Suppressor macrophage treated with lipopolysaccharide for 4 hours (primary cell): ENCODE measurements around the gene MMEL1.

Source experiments
- DNase-seq: peaks from one replicate; pipeline ENCODE4 v3.0.0-alpha.2; 2020

Gene MMEL1

DNA sequence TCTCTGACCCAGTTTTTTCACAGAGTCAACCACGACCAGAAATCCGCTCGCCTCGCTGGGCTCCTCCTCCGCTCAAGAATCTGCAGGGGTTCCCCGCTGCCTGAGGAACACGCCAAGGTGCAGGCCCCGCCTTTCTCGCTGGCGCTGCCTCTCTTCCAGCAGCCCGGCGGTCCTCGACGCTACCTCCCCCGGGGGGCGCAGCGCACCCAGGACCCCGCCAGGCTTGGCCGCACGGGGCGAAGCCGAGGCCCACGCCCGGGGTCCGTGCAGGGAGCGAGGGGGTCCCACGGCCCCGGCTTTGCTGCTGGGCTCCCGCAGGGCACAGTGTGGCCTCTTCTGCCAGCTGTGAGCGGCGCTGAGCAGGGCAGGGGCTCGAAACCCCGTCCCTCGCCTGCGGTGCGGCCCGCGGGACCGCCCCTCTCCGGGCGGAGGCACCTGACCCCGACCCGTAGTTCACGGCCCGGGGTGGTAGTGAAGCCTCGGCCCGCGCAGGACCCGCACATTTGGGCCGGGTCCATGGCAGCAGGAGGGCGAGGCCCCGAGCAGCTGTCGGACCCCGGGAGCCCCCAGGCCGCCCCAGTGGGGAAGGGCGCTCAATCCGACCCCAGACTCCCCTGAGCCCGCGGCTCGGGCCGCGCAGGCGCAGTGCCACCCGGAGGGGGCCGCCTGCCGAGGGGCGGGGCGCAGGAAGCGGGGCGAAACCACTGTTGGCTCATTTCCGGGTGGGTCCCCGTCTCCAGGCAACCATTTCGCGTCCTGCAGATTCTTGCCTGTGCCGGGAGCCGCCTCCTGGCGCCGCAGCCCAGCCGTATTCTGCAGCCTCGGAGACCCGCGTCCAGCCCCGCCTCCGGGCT, 10.0 kb upstream of the MMEL1 start:
- peak; percentile 94 for DNase-seq

DNA sequence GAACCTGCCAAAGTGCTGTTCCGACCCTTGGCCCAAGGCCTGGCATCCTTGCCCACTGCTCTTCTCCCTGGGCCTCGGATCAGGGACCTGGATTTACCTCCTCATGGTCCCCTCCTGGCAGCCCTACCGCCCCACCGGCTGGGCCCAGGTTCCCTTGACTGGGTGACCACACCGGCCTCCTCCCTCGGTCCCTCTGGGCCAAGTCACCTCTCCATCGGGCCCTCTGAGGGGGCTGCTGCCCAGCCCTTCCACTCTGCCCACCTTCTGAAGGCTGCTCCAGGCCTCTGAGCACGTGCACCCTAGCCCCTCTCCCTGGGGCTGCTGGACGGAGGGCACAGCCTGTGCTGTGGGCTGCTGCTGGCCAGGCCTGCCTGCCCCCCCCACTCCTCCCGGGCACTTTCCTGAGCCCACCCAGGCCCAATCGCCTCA, 9.3 kb upstream of the MMEL1 start:
- DNase-seq, result no peak

DNA sequence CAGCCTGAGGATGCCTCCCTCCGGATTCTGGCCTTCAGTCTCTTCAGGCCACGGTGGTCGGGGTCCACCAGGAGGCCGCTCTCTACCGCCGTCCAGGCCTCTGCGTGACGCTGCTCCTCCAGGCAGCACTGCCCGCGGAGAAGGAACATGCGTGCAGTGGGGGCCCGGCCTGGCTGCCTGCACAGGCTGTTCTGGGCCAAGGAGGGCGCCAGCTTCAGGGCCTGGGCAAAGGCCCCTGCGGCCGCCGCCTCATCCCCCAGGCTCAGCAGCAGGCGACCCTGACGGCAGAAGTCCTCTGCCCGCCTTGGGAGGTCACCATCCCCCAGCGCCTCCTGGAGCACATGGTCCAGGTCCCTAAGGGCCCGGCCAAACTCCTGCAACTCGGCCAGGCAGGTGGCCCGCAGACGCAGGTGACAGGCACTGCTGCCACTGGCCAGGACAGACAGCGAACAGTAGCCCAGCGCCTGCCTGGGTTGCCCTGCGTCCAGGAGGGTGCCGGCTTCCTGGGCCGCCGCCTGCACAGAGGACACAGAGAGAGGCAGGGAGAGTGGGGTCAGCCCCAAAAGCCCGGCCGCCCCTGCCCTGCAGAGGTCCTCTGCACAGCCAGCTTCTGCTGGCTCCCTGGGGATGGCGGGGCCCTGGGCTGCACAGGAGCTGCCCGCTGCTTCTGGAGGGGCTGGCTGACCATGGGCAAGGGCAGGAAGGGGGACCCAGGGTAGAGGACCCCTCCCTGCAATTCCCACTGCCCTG, 8.7 kb upstream of the MMEL1 start:
- no peak for DNase-seq

DNA sequence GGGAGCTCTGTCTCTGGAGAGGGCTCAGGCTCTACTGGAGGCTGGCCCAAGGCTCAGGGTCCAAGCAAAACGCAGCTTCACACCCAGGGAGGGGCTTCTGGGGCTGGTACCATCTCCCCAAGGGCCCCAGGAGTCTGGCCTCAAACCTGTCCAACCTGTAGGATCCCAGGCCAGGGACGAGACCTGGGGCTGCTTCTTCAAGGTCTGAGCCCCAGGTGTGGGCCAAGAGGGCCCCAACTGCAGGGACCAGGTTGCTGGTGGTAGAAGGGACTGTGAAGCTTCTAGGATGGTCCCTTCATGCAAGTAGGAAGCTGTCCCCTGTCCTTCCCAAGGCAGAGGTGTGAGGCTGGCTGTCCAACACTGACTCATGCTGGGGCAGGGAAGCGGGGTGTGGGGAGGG, 7.8 kb upstream of the MMEL1 start:
- DNase-seq, result no peak

DNA sequence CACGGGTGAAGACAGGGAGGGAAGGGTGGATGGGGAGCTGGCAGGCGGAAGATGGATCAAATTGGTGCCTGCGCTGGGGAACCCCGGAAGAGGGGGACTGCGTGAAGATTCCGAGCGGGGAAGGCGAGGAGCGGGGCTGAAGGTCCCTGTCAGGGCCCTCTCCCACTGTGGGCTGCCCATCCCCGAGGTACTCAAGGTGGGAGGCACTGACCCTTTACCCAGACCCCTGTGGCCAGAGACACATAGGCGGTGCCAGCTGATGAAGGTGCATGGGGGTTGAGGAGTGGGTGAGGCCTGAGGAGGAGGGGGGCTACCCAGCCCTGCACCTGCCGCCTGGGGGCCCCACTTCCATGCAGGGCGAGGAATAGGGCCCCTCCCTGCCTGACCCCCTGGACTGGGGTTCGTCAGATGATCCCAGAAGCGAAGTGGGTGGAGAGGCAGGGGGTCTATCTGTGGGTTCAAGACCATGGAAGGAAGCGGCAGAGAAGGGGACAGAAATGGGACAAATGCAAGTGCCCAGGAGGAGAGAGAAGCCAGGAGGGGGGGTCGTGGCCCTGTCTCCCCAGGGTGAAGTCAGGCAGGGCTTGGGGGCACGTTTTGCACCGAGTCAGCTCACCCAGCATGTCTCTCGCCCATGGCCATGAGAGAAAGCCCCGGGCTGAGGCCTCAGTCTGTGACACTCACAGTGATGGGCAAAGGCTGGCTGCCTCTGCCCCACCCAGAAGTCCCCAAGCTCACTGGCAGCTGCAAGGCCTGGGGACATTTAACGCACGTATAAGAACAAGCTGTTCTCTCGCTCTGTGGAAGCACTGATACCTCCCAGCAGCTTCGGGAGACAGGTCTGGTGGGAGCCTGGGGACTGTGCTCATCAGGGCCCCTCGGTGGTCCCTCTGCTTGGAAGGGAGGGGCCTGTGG, 7.0 kb upstream of the MMEL1 start:
- DNase-seq, result no peak

DNA sequence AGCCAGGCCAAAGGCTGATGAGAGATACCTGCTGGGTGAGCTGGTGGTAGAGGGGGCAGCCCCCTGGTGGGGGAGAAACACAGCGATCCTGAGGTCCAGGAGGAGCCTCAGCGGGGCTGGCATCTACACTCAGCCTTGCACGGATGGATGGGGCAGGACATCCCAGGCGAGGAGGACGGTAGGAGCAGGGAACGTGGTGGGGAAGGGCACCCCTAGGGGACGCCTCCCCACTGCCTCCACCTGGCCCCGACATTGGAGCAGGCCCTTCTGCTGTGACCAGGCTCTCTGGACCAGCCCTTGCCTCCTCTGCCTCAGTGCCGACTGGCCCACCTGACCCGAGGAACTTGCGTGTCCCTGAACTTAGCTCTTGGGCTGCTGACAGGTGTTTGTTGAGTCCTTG, 6.4 kb upstream of the MMEL1 start:
- DNase-seq, result no peak

DNA sequence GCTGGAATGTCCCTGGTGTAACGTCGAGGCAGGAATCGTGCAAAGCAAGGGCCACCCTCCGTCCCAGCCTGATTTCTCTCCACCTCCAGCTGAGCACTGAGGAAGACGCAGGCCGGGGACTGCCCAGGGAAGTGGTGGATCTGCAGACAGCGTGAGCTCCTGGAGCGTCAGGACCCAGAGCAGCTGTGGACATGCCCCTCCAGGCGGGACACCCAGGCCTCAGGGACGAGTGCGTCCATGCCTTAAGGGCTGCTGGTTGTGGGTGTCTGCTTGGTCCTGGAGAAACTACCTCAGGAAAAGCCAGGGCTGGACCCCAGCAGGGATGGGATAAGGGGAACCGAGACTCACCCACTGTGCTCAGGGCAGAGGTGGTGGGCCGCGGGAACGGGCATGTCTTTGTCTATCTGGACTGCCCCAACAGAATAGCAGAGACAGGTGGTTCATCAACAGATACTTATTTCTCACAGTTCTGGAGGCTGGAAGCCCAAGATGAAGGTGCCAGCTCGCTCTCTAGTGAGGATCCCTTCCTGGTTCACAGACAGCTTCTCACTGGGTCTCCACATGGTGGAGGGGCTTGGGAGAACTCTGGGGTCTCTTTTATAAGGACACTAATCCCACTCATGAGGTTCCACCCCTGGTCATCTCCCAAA, 5.8 kb upstream of the MMEL1 start:
- no peak for DNase-seq

DNA sequence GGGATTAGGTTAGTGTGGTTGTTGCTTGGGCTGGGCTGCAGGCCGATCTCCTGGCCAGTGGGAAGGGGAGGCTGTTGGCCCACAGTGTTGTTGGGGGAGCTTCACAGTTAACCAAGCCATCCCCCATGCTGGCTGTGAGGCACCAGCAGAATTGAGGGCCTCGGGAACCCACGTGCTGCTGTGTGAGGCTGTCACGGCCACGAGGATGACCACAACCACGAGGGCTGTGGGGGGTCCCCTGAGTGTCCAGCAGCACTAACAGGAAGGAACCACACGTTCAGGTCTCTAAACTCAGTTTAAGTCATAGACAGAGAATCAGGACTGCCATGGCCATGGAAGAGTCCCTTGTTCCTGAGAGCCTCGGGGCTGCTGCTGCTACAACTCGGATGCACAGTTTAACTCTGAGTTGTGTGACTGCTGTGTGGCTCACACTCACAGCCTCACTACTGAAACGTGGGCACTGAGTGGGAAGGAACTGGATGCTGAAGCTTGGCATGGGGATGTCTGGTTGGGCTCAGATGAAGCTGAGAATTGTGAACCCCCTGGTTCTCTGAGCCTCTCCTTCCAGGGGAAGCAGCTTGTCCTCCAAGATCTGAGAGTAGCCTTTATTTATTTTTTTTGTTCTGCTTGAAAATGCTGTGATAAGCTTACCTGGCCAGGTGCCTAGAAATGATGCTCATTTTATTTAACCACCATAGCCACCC, 4.8 kb upstream of the MMEL1 start:
- DNase-seq, result no peak

DNA sequence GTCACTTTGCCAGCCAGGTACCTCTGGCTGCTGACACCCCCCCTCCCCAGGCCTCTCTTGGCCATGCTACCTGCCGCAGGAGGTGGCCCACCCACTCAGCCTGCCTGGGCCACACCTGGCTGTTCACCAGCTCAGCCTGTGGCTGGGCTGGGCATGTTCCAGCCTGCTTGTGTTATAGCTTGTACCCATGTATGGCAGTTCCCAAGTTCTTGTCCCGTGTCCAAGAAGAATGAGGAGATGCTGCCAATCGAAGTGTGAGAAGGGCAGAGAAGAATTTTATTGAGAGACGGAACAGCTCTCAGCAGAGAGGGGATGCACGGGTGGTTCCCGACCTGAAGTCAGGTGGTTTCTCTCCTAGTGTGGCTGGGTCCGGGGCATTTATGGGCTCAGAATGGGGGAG, 3.9 kb upstream of the MMEL1 start:
- DNase-seq, result no peak

DNA sequence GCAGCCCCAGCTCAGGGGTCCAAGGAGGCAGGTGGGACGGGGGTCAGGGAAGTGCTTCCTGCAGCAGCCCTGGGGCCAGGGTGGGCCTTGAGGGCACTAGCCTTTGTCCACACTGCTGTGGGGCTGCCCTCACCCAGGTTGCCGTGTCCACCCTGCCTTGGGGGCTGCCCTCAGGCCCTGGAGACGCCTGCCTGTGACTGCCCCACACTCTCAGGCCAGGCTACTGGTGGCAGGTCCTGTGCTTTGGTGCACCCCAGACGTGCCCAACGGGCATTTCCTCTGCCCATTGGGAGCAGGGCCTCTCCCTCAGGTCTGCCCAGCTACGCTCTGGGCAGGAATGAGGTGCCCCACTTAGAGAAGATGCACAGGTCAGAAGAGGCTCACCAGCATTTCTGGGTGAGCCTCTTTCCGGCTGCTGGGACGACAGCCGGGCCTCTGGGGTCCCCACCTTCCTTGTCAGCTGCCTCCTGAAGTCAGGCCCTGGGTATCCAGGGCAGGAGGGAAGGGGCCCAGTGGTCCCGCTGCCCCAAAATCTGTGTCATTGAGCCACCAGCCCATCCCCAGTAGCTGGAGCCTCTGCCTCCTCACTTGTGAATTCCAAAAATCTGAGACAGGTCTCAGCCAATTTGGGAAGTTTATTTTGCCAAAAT, 2.7 kb upstream of the MMEL1 start:
- no peak for DNase-seq

DNA sequence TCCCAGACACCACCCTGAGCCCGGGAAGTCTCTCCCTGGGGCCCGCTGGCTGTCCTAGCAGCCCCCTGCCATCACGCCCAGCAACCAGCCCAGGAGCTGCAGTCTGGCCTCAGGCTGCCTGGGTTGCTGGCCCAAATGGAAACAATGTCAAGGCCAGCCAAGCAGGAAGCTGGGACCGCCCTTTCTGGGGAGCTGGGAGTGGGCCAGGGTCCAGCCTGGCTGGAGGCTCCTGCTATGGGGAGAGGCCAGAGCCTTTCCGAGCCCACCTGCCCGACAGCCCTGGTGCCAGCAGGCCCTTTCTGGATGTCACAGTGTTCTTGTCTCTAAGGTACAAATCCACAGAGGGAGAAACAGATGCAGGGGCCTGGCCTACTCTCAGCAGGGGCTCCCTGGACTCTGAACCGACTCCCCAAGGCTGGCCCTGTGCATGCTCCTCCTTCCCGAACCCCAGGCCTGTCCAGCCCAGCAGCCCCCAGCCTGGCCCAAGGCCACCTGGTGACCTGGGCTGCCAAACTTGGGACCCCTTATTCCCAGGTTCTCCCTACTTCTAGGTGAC, 1.2 kb upstream of the MMEL1 start:
- DNase-seq, result no peak

DNA sequence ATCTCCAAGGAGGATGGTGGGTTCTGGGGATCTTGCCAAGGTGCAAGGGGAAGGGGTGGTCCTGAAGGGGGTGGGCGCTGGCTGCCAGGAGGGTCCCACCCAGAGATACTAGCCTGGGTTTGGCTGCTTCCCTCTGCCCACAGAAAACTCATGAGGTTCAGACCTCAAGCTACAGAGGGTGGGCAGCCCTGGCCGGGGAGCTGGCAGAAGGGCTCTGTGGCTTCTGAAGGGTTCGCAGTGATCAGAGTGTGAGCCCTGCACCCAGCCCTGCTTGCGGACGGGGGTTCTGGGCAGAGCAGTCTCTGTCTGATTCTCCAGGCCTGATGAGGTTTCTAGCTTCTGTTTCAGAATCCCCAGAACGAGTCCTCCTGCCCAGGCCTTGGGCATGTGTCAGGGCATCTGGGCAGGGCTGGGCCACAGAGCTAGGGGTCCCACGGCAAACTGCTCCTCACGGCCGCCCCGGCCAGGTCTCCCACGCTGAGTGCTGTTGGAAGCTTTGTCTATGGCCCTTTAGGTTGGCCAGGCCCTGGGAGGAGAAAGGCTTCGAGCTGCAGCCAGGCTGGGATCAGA, 635 bp upstream of the MMEL1 start:
- no peak for DNase-seq

DNA sequence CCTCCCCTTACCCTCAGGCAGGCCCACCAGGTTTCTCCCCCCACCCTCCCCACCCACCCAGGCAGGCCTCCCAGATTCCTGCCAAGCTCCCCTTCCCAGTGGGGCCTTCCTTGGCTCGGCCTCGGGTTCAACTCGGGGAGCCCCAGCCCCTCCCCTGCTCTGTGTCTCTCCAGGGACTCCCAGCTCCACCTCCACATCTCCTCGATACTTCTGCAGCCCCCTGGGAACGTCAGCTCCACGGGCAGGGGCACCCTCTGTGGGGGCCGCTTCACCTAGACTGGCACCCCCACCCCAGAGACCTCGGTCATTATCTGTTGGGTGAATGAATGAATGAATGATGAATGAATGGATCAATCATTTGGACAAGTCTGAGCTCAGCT, 775 bp downstream of the MMEL1 start:
- no peak for DNase-seq

DNA sequence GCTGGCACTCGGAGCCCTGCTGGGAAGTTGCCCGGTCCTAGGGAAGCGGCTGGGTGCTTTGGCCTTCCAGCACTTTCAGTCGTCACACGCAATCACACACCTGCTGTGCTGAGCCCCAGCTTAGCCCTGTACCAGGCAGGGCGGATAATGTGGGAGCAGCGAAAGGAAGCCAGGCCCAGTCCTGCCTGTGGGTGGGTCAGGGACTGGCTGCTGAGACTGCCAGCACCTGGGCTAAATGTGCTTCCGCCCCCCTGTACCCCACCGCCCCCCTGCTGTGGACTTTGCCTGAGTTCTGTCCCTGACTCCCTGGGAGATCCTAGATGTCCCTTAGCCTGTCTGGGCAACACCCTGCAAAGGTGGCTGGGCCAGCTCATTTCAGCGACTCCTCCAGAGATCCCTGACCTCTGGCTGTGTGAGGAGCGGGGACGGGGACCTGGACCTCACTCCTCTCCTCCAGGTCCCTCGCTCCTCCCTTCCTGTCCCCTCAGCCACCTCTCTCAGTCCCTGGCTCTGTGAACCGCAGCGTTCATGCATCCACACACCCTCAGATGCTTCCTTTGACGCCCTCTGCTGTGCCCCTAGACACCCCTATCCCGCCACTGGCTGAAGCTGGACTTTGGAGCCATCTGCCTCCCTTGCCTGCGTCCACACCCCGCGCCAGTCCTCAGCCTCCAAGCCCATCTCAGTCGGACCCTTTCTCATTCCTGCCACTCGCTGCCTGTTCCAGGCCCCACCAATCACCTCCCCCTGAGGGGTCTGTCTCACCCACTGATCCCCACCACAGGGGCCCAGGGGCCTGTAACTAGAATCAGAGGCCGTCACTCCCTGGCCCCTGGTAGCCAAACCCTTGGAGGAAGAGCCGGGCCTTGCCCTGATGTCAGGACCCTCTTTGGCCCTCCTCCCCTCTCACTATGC, 1.4 kb downstream of the MMEL1 start:
- DNase-seq, result no peak

DNA sequence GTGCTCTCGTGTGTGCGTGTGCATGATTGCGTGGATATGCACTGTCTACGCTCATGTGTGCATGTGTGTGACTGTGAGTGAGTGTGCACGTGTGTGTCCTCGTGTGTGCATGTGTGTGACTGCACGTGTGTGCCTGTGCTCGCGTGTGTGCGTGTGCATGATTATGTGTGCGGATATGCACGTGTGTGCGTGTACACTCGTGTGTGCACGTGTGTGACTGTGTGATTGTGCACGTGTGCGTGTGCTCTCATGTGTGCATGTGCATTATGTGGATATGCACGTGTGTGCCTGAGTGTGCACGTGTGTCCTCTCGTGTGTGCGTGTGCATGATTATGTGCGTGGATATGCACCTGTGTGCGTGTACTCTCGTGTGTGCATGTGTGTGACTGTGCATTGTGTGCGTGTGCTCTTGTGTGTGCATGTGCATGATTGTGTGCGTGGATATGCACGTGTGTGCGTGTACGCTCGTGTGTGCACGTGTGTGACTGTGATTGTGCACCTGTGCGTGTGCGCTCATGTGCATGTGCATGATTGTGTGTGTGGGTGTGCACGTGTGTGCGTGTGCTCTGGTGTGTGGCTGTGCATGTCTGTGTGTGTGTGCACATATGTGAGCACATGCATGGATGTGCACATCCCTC, 2.2 kb downstream of the MMEL1 start:
- no peak for DNase-seq

DNA sequence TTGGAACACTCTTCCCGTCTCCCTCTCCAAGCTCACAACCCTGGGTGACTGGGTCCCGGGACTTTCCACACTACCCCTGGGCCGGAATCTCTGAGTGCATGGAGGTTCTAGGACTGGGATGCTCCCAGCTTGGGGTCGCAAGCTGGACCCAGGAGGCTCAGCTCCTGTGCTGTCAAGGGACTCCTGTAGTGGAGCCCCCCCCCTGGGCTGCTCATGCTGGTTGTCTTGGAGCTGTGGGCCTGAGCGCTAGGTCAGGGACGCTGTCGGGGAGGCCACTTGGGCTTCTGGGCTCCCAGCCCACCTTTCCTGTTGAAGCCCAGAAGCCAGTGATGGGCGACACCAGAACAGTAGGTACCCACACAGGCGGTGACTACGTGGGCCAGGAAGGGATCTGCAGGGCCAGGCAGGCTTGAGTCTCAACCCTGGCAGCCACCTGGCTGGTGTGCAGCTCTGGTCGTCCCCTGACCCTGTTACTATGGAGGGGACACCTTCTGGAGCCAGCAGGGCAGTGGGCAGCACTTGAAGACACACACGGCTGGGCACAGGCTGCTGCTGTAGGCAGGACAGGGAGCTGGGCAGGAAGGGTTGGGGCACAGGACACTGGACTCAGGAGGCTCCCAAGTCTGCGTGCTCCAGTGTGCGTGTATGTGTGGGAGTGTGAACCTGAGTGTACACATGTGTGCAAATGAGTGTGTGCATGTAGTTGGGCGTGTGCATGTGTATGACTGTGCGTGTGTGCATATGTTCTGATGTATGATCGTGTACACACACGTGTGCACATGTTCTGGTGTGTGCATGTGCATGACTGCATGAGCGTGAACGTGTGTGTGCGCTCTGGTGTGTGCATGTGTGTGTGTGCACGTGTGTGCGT, 3.0 kb downstream of the MMEL1 start:
- no peak for DNase-seq

DNA sequence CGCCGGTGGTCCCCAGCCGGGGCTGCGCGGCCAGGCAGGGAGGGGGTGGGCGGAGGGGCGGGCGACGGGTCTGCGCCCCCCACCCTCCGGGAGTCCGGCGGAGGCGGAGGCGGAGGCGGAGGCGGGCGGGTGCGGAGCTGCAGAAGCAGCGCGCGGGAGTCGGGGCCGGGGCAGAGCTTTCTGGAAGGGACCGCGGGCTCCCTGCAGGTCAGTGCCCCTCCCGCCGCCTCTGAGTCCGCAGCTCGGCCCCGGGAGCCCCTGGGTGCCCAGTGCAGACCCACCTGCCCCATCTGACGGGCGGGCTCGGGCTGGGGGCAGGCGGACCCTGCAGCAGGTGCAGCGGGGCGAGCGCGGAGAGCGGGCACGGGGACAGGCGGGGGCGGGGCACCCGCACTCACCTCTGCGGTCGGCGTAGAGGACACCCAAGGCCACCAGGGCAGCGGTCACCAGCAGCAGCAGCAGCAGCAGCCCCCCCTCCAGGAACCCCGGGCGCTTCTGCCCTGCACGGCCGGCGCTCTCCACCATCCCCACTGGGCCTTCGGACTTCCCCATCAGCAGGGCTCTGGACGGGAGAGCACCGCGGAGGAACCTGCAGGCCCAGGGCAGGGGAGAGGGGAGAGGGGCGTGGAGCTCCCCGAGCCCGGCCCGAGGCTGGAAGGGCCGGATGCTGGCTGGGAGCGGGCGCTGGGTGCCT, 3.7 kb downstream of the MMEL1 start:
- DNase-seq, result no peak
